Caco-2 (cell line): ENCODE data around the gene LRP1. TPM values are rescaled to one million over a fixed set of nuclear protein-coding genes. Genes with fewer than 3 reads are reported as not detected.

ENCODE experiments used
- BruUV-seq: library from RNA; stranded (reverse); fragments of 400-500 nt; replicated peaks from 2 replicates; lab custom pipeline; 2021; lab: Mats Ljungman, UMichigan
- CTCF ChIA-PET: fragments of 300-600 bp; sonication (Branson Sonifier 250); formaldehyde crosslinking; loops from one replicate; lab custom pipeline; 2022; ENCODE audit warnings: antibody characterized with exemption; lab: Charles Lee
- POLR2A ChIA-PET: fragments of 300-600 bp; sonication (Branson Sonifier 250); formaldehyde crosslinking; loops from one replicate; lab custom pipeline; 2022; ENCODE audit warnings: antibody characterized with exemption; lab: Charles Lee
- DNase-seq, 2 experiments: peaks; one replicate each; pipeline versions ENCODE4 v3.0.0 to v3.0.0-alpha.2; 2020 to 2022
- H3K27me3 ChIP-seq: replicated peaks from 2 replicates; pipeline ENCODE4 v1.6.0; 2011; ENCODE audit warnings: low read length; ENCODE audit not compliant: control insufficient read depth, insufficient read depth
- H3K36me3 ChIP-seq: 2 replicates; pipeline ENCODE4 v1.5.1; 2011; ENCODE audit warnings: low read length; ENCODE audit not compliant: control insufficient read depth, insufficient read depth
- H3K4me1 ChIP-seq: fragments of 250-450 bp; sonication (Bioruptor Pico); 2 replicates; pipeline ENCODE4 v1.5.1; 2020; ENCODE audit warnings: mild to moderate bottlenecking
- H3K4me3 ChIP-seq: 2 replicates; pipeline ENCODE4 v1.5.1; 2011; ENCODE audit warnings: low read depth, mild to moderate bottlenecking, control low read depth, low read length
- H3K9me3 ChIP-seq: fragments of 250-450 bp; sonication (Bioruptor Pico); 2 replicates; pipeline ENCODE4 v1.5.1; 2020; ENCODE audit warnings: mild to moderate bottlenecking, moderate library complexity
- H3K27ac Mint-ChIP-seq: one replicate; pipeline ENCODE4 v1.8.0; 2022; ENCODE audit warnings: mixed read lengths; ENCODE audit not compliant: unreplicated experiment
- H3K27me3 Mint-ChIP-seq: one replicate; pipeline ENCODE4 v1.8.0; 2022; ENCODE audit warnings: mixed read lengths; ENCODE audit not compliant: insufficient read depth, unreplicated experiment
- H3K36me3 Mint-ChIP-seq: one replicate; pipeline ENCODE4 v1.8.0; 2022; ENCODE audit warnings: mild to moderate bottlenecking, mixed read lengths; ENCODE audit not compliant: insufficient read depth, unreplicated experiment
- H3K4me1 Mint-ChIP-seq: one replicate; pipeline ENCODE4 v1.8.0; 2022; ENCODE audit warnings: low read depth, mixed read lengths; ENCODE audit not compliant: unreplicated experiment
- H3K4me3 Mint-ChIP-seq: one replicate; pipeline ENCODE4 v1.8.0; 2022; ENCODE audit warnings: mild to moderate bottlenecking, moderate library complexity, mixed read lengths; ENCODE audit not compliant: unreplicated experiment
- H3K9me3 Mint-ChIP-seq: one replicate; pipeline ENCODE4 v1.8.0; 2022; ENCODE audit warnings: mixed read lengths; ENCODE audit not compliant: unreplicated experiment
- intact Hi-C: fragments of 100-400 bp; cut with micrococcal nuclease; formaldehyde crosslinking; loops from one replicate; pipeline ENCODE4 v1.10.0; 2022; ENCODE audit not compliant: unreplicated experiment
- total RNA-seq: library from RNA; stranded (reverse); gene quantifications from 2 replicates; pipeline ENCODE4 v1.2.3, GENCODE V29; 2022
- TF ChIP-seq, protein P1 (sequence below), 2 experiments: fragments of 200-600 bp in 1 of 2; IDR thresholded peaks; 1 replicate in 1 of 2; 2 replicates in 1 of 2; pipeline versions ENCODE4 v1.5.1 to v1.8.0; 2011 to 2022; ENCODE audit warnings: antibody characterized with exemption in 1 of 2, control low read depth in 1 of 2, inconsistent platforms in 1 of 2, low read depth in 1 of 2, low read length in 1 of 2, mild to moderate bottlenecking in 1 of 2, moderate library complexity in 1 of 2; ENCODE audit not compliant: insufficient read depth in 1 of 2, severe bottlenecking in 1 of 2, unreplicated experiment in 1 of 2

The LRP1 gene
- total RNA-seq, 1 experiment from 2014 or later = 111 TPM

GRCh38 chr12:57079821-57080220 lies 48.5 kb upstream of the LRP1 start:
- Histone ChIP-seq H3K27me3 (no peaks in the 10 kb centered on the region), H3K4me3 (no peak overlapping the region), H3K9me3 (no peaks in the 10 kb centered on the region), H3K36me3 (no peaks in the 10 kb centered on the region), H3K4me1 (peaks cover 9% of the 10 kb centered on the region)
- Mint-ChIP-seq H3K36me3 (peaks cover 11% of the 10 kb centered on the region), H3K4me1 (peaks cover 1% of the 10 kb centered on the region), H3K27me3 (no peaks in the 10 kb centered on the region), H3K27ac (no peak overlapping the region), H3K4me3 (no peak overlapping the region), H3K9me3 (no peaks in the 10 kb centered on the region)
- intact Hi-C loops = no loop called here
- DNase-seq = no peak
- BruUV-seq = no TSS peak
- CTCF ChIA-PET = interaction anchor here (1.0 to 2.2 kb wide), 5 partner anchors 32 to 163 kb away, joined by 3 to 33 read pairs (median 5); partner anchors contain the start of gene STAT6
- POLR2A ChIA-PET = interaction anchor here (0.9 to 2.4 kb wide), 5 partner anchors 9 to 150 kb away, joined by 3 to 40 read pairs (median 8); partner anchors contain the start of genes LRP1, NAB2, SHMT2 and STAT6
- TF ChIP-seq, protein P1, sequence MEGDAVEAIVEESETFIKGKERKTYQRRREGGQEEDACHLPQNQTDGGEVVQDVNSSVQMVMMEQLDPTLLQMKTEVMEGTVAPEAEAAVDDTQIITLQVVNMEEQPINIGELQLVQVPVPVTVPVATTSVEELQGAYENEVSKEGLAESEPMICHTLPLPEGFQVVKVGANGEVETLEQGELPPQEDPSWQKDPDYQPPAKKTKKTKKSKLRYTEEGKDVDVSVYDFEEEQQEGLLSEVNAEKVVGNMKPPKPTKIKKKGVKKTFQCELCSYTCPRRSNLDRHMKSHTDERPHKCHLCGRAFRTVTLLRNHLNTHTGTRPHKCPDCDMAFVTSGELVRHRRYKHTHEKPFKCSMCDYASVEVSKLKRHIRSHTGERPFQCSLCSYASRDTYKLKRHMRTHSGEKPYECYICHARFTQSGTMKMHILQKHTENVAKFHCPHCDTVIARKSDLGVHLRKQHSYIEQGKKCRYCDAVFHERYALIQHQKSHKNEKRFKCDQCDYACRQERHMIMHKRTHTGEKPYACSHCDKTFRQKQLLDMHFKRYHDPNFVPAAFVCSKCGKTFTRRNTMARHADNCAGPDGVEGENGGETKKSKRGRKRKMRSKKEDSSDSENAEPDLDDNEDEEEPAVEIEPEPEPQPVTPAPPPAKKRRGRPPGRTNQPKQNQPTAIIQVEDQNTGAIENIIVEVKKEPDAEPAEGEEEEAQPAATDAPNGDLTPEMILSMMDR (IDR thresholded peaks at IDR 0.05; ENCODE audit: insufficient read depth in 1 of 2, low read depth in 1 of 2, low read length in 1 of 2, severe bottlenecking in 1 of 2, unreplicated experiment in 1 of 2) = no peak

- TF ChIP-seq, protein P1 (IDR thresholded peaks at IDR 0.05; ENCODE audit: insufficient read depth in 1 of 2, low read depth in 1 of 2, low read length in 1 of 2, severe bottlenecking in 1 of 2, unreplicated experiment in 1 of 2) = no peak
- Histone ChIP-seq H3K27me3 (no peaks in the 10 kb centered on the region), H3K4me1 (peaks cover 19% of the 10 kb centered on the region), H3K9me3 (no peaks in the 10 kb centered on the region), H3K4me3 (no peak overlapping the region), H3K36me3 (no peaks in the 10 kb centered on the region)
- H3K36me3 Mint-ChIP-seq = peaks cover 9% of the 10 kb centered on the region
- intact Hi-C loops = no loop called here
- no peaks in the 10 kb centered on the region for H3K9me3 Mint-ChIP-seq
- CTCF ChIA-PET = no interaction called here
- no peaks in the 10 kb centered on the region for H3K27me3 Mint-ChIP-seq
- DNase-seq = no peak
- no TSS peak for BruUV-seq
- POLR2A ChIA-PET = no interaction called here
- H3K4me1 Mint-ChIP-seq = peaks cover 12% of the 10 kb centered on the region
- H3K4me3 Mint-ChIP-seq = no peak overlapping the region
- H3K27ac Mint-ChIP-seq = no peak overlapping the region
Observed at GRCh38 chr12:57080855-57081254, 47.4 kb upstream of the LRP1 start.

DNA sequence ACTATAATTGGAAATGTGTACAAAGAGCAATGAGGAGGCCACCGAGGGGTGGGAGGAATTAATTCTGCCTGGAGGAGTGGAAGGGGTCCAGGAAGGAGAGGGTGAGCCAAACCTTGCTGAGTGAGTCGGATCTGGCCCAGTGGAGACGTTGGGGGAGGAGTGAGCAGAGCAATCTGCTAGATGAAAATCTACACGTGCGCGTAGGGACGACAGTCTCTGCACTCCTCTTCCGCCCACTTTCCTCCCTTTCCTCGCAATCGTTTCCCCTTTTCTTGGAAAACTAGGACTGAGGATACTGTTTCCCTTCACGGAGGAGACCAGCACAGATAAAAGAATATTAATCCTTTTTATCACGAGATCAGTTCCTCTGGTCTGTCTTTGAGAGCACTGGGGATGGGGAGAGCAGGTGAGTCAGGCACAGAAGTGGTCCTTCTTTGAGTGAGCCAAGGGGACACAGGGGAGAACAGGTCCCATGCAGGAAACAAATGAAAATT lies 42.2 kb upstream of the LRP1 start:
- TF ChIP-seq, protein P1 (IDR thresholded peaks at IDR 0.05; ENCODE audit: insufficient read depth in 1 of 2, low read depth in 1 of 2, low read length in 1 of 2, severe bottlenecking in 1 of 2, unreplicated experiment in 1 of 2) = no peak

More for the DNA sequence above, 42.2 kb upstream of the LRP1 start:
- peak overlapping the region; percentile 98 for H3K27ac Mint-ChIP-seq
- peak overlapping the region; percentile 76 for H3K4me3 ChIP-seq
- peaks cover 12% of the 10 kb centered on the region for H3K36me3 Mint-ChIP-seq
- peaks cover 31% of the 10 kb centered on the region for H3K4me1 Mint-ChIP-seq
- 0 out of 2 replicates have a peak, but pooled peaks cover 2% of the 10 kb centered on the region for H3K36me3 ChIP-seq
- peak overlapping the region; percentile 78 for H3K4me3 Mint-ChIP-seq
- no TSS peak for BruUV-seq
- H3K27me3 Mint-ChIP-seq = no peaks in the 10 kb centered on the region
- CTCF ChIA-PET = interaction anchor here (3.0 to 4.4 kb wide), 2 partner anchors 17 to 26 kb away, joined by 24 to 35 read pairs; partner anchors contain the start of gene STAT6
- H3K9me3 Mint-ChIP-seq = no peaks in the 10 kb centered on the region
- POLR2A ChIA-PET = interaction anchor here (4.4 kb wide), 1 partner anchor 25 kb away, joined by 56 read pairs; the partner anchor contains the start of gene STAT6
- H3K27me3 ChIP-seq = no peaks in the 10 kb centered on the region
- no peak for DNase-seq
- H3K9me3 ChIP-seq = no peaks in the 10 kb centered on the region
- H3K4me1 ChIP-seq = peaks cover 20% of the 10 kb centered on the region
- intact Hi-C loops = no loop called here
